ENCODE measurements around the gene RSAD1. TPM values are rescaled to one million over a fixed set of nuclear protein-coding genes. Genes with fewer than 3 reads are reported as not detected.

The RSAD1 gene
- total RNA-seq, 1 donor from 2014 or later, result 37.3 TPM

- Histone ChIP-seq H3K36me3 (no peaks in the 10 kb centered on the region), H3K4me3 (no peak overlapping the region), H3K27ac (no peak overlapping the region), H3K9me3 (no peaks in the 10 kb centered on the region), H3K4me1 (peaks cover 14% of the 10 kb centered on the region), H3K27me3 (no peaks in the 10 kb centered on the region)
- TF ChIP-seq POLR2AphosphoS5 (IDR thresholded peaks at IDR 0.05; ENCODE audit: insufficient read depth in 1 of 2, low read depth in 1 of 2) (no peak), POLR2A (IDR thresholded peaks at IDR 0.05) (no peak), CTCF (IDR thresholded peaks at IDR 0.05) (no peak)
- intact Hi-C loops (cut with DNase I), result no loop called here
- DNase-seq (ENCODE audit: extremely low spot score in 2 of 2), result no peak
Measured at GRCh38 chr17:50461550-50462132, 17.0 kb upstream of the RSAD1 start.

DNA sequence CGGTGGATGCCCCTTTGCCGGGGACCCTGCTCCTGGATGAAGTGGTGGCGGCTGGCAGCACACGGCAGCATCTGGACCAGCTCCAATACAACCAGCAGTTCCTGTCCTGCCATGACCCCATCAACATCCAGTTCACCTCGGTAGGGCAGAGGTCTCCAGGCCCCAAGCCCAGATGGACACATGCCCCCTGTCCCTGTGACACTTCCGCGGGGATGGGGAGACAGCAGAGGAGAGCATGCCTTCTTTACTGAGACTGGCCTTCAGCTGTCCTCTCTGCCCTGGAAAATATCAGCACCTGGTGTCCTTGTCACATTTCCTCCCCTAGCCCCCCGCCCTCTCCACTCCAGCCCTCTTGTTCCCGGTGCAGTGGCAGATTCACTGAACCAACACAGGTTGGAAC is 16.2 kb upstream of the RSAD1 start:
- Histone ChIP-seq H3K27me3 (no peaks in the 10 kb centered on the region), H3K9me3 (no peaks in the 10 kb centered on the region), H3K4me1 (peaks cover 14% of the 10 kb centered on the region), H3K27ac (no peak overlapping the region), H3K36me3 (no peaks in the 10 kb centered on the region), H3K4me3 (no peak overlapping the region)
- intact Hi-C loops (cut with DNase I), result no loop called here
- no peak for DNase-seq (ENCODE audit: extremely low spot score in 2 of 2)
- TF ChIP-seq POLR2AphosphoS5 (IDR thresholded peaks at IDR 0.05; ENCODE audit: insufficient read depth in 1 of 2, low read depth in 1 of 2) (no peak), CTCF (IDR thresholded peaks at IDR 0.05) (no peak), POLR2A (IDR thresholded peaks at IDR 0.05) (no peak)

DNA sequence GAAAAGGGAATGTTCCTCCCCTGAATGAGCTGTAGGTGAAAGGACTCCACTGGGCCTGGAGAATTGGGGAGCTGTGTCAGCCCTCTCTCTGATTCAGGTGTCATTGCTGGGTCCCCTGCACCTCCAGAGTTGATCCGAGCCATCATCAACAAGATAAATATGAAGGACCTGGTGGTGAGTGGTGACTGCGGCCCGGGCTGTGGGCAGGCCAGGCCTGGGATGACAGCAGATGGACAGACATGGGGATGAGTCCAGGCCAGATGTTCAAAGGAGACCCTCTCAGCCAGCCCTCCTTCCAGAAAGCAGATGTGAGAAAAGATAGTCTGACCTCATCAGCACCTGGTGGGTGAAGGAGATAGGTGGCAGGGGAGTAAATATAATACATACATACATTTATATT is 14.5 kb upstream of the RSAD1 start:
- Histone ChIP-seq H3K4me1 (peaks cover 17% of the 10 kb centered on the region), H3K9me3 (no peaks in the 10 kb centered on the region), H3K4me3 (no peak overlapping the region), H3K36me3 (no peaks in the 10 kb centered on the region), H3K27ac (no peak overlapping the region), H3K27me3 (no peaks in the 10 kb centered on the region)
- intact Hi-C loops (cut with DNase I), result no loop called here
- no peak for TF ChIP-seq POLR2AphosphoS5 (IDR thresholded peaks at IDR 0.05; ENCODE audit: insufficient read depth in 1 of 2, low read depth in 1 of 2)
- TF ChIP-seq CTCF (IDR thresholded peaks at IDR 0.05), result no peak
- TF ChIP-seq POLR2A (IDR thresholded peaks at IDR 0.05), result no peak
- DNase-seq (ENCODE audit: extremely low spot score in 2 of 2), result no peak

DNA sequence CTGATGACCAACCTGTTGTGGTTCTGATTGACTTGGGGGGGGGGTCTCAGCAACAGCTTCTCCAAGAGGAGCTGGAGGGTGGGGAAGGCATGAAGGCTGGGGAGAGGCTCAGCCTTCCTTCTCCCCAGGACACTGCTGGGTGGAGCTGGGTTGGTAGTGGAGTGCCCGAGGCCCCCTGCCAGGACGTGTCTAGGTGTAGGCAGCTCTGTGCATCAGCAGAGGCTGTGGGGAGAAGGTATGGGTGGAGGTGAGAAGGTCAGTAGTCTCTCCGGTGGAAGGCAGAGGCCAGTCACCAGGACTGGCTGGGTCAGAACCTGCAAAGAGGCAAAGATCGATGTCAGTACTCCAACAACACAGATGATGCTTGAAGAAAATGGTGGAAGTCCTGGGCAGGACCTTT is 13.9 kb upstream of the RSAD1 start:
- TF ChIP-seq POLR2A (IDR thresholded peaks at IDR 0.05) (no peak), POLR2AphosphoS5 (IDR thresholded peaks at IDR 0.05; ENCODE audit: insufficient read depth in 1 of 2, low read depth in 1 of 2) (no peak), CTCF (IDR thresholded peaks at IDR 0.05) (no peak)
- Histone ChIP-seq H3K4me3 (no peak overlapping the region), H3K4me1 (peaks cover 23% of the 10 kb centered on the region), H3K27ac (no peak overlapping the region), H3K9me3 (no peaks in the 10 kb centered on the region), H3K27me3 (no peaks in the 10 kb centered on the region), H3K36me3 (no peaks in the 10 kb centered on the region)
- DNase-seq (ENCODE audit: extremely low spot score in 2 of 2), result no peak
- intact Hi-C loops (cut with DNase I), result no loop called here

GRCh38 chr17:50465171-50465570 is 13.5 kb upstream of the RSAD1 start:
- no peak for DNase-seq (ENCODE audit: extremely low spot score in 2 of 2)
- Histone ChIP-seq H3K4me1 (peaks cover 27% of the 10 kb centered on the region), H3K36me3 (no peaks in the 10 kb centered on the region), H3K27me3 (no peaks in the 10 kb centered on the region), H3K27ac (no peak overlapping the region), H3K9me3 (no peaks in the 10 kb centered on the region), H3K4me3 (no peak overlapping the region)
- intact Hi-C loops (cut with DNase I), result no loop called here
- TF ChIP-seq POLR2AphosphoS5 (IDR thresholded peaks at IDR 0.05; ENCODE audit: insufficient read depth in 1 of 2, low read depth in 1 of 2) (no peak), CTCF (IDR thresholded peaks at IDR 0.05) (no peak), POLR2A (IDR thresholded peaks at IDR 0.05) (no peak)

Measured in vagina (tissue), 2 donors.